CD4-positive, alpha-beta T cell treated with Interleukin-15 for 1 hour (primary cell): ENCODE results near the gene MACROD2.

Experiments used
- DNase-seq: peaks from one replicate; pipeline ENCODE4 v3.0.0-alpha.2; 2020

MACROD2 gene

DNA sequence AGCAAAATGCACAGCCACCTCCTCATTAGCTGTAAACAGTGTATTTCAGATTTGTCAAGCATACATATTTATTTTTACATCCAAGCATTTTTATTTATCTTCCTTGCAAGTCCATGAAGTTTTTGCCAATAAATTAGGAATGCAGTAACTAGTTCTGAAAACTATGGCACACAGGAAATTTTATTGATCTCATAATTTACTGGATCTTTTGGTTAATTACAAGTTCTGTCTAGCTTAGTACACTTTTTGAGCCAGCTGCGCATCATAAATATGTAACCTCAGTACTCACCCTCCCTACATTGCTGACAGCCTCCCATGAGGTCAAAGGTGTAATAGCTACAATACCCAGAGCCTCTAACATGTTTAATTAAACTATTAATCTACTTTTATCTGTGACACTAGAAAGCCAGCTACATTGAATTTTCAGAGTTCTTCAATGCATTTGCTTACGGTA is 1679.8 kb downstream of the MACROD2 start:
- no peak for DNase-seq

DNA sequence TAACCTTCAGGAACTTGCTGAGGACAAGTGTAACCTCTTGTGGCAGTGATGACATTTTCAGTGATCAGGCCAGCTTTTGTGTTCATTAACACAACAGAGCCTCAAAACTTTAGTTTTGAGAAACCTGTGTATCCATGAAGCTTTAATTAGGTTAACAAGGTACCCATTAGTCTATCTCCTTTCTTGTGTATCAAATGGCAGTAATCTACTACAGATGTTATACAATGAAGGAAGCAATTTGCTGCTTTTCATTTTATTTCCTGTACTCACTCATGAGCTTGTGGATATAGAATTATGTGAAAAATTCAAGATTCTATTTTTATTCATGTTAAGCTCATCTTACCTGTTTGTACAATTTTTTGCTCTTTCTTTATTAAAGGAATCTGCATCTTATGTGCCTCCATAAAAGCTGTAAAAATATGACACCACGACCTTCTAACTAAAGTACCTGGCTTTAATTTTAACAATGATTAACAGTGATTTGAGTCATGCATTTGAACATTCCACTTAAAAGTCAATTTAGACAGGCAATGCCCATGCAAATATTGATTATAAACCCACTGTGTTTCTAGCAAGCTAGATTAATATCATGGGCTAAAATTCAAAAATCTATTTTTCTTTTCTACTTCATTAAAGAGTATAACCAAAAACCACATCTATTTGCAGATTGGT is 1680.6 kb downstream of the MACROD2 start:
- DNase-seq: no peak

DNA sequence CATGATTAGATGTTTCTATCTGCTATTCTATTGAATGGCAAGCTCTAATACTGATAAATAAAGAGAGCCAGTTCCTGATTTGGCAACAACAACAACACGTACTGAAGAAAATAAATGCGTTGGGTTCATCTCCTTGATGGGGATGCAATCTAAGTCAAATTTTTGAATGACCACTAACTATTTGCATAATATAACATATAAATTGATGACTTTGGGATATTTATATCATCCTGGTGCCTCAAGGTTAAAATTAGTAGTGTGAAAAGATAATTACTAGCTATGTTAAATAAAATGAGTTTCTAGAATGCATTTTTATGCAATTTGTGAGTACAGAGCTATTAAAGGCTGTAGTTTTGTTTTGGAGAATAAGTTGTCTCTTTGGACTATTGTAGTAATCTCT is 1681.5 kb downstream of the MACROD2 start:
- DNase-seq: no peak

DNA sequence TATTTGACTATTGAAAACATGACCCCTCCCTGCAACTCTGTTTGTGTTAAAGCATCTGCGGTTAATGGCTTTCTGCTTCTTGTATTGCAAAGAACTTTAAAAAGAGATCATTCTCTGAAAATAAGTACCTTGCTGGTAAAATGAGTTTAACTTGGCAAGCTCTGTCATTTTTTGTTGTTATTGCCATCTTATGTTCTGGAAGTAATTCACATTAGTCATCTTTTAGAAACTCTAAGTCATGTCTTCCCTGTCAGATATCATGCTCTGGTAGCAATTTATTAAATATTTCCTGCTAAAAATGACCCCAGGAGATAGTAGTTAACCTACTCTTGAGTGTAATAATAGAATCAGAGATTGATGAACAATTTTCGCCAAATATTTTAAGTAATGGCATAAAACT is 1687.4 kb downstream of the MACROD2 start:
- DNase-seq: no peak

DNA sequence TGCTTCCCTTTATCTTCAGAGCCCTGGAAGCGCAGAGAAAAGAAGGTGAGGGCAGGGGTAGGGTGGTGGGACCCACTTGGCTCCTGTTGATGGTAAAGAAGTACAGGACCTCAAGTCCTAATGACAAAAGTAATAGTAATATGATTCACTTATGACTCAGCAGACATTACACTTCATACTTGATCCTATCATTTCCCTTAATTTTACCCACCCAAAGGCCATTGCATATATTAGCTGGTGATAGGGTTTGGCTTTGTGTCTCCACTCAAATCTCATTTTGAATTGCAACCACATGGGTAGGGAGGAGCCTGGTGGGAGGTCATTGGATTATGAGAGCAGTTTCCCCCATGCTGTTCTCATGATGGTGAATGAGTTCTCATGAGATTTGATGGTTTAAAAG is 1697.3 kb downstream of the MACROD2 start:
- DNase-seq: no peak

DNA sequence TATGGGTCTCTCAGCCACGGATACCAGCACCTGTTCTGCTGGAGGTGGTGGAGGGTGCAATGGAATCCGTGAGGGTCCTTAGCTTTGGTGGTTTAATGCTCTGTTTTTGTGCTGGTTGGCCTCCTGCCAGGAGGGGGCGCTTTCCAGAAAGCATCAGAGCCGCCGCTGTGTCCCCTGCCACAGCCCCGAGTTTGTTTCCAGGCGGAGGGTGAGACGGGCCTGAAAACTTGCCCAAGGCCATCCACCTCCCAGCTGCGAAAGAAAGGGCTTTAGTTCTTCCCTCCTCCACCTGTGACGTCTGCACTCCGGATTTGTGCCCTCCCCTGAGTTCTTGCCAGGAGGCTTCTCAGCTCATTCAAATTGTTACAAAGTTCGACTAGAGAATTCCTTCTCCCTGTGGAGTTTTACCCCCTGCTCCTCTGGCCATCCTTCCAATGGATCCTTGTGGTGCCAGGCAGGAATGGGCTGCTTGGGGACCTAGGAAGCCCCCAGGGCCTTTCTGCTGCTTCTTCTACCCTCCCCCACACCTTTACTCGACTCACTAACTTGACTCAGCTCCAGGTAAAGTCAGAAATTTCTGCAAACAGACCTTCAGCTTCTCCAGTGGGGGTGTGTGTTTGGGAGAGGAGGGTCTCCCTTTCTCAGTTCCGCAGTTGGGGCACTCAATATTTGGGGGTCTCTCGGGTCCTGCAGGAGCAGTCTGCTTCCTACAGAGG is 1704.3 kb downstream of the MACROD2 start:
- no peak for DNase-seq

DNA sequence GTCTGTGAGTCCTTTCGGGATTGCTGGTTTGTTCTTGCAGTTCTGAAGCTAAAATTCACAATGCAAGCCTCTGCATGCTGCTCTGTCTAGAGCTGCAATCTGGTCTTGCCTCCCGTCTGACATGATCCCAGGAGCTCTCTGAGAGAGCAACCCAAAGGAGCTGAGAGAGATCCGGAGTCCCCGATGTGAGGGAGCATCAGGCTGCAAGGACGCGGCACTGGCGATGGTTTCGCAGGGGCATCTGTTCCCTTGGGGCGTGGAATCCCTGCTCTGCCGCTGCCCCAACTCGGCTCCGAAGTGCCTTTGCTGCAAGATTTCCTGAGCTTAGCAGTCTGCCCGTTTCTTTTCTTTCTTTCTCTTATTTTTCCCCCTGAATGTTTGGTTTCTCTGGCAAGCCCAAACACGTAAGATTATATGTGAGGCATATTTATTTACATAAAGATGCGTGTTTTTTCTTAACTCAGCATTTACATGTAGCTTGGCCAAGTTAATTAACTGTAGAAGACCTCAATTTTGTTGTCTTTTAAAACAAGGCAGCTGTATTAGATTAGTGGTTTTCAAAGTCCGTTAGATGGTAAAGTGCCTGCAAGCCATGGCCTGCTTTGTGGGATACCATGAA is 1704.9 kb downstream of the MACROD2 start:
- no peak for DNase-seq

DNA sequence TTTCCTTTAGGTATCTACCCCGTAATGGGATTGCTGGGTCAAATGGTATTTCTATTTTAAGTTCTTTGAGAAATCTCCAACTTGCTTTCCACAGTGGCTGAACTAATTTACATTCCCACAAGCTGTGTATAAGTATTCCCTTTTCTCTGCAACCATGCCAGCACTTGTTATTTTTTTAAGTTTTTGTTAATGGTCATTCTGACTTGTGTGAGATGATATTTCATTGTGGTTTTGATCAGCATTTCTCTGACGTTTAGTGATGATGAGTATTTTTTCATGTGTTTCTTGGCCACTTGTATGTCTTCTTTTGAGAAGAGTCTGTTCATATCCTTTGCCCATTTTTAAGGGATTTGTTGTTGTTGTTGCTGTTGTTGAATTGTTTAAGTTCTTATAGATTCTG is 1706.8 kb downstream of the MACROD2 start:
- DNase-seq: no peak

DNA sequence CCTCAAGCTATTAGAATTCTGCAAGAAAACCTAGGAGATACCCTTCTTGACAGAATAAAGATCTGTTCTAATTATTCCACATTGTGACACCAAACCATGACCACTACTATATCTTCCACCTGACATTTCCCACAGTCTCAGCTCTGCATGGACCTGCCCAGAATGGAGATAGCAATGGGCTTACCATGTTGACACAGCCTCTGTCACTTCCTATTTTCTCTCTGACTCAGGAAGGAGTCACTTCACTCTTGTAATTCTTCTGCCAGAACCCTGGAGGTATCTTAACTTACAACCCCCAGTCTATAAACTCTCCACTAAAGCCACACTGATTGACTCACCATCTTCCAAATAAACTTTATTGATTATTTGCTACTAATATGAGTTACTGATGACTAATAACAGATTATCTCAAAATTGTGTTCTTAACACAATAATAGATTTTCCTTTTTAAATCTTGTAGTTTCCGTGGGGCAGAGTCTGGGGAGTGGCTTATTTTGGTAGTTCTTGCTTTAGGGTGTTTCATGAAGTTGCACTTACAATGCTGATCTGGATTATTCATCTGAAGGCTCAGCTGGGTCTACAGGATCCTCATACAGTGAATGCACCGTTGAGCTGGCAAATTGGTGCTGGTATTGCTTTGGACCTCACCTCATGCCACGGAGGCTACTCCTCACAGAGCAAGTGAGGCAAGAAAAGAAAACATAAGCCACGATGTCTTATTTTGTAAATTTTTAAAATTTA is 1708.0 kb downstream of the MACROD2 start:
- DNase-seq: no peak

DNA sequence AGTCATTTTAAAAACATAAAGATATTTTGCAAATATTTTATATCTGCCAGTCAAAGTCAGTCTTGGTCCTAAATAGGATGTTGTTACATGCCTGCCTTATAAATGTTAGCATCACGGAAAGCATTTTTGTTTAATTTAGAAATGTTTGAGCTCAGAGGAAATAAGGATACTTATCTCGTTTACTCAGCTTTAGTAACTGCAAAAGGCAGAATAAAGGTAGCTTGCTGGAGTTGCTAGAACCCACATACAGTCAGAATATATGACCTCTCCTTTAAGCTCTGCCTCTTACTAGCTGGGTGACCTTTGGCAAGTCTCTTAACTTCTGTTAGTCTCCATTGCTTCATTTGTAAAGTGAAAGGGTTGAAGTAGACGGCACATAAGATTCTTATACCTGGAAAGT is 1710.7 kb downstream of the MACROD2 start:
- DNase-seq: no peak

DNA sequence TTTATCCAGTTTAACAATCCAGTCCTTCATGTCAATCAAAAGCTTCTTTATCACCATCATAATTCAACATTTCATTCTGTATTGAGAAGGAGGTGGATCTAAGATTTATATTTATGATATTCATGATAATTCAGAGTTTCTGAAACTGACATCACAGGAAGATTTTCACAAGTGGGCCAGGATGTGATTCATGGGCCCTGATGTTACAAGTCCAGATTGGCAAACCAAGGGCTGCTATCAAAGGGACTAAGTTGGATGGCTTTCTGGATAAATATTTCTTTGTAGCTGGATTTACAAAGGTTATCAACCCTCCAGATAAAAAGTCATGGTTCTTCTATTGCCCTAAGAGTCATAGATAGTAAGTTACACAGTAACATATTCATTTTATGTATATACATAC is 1711.4 kb downstream of the MACROD2 start:
- DNase-seq: no peak

DNA sequence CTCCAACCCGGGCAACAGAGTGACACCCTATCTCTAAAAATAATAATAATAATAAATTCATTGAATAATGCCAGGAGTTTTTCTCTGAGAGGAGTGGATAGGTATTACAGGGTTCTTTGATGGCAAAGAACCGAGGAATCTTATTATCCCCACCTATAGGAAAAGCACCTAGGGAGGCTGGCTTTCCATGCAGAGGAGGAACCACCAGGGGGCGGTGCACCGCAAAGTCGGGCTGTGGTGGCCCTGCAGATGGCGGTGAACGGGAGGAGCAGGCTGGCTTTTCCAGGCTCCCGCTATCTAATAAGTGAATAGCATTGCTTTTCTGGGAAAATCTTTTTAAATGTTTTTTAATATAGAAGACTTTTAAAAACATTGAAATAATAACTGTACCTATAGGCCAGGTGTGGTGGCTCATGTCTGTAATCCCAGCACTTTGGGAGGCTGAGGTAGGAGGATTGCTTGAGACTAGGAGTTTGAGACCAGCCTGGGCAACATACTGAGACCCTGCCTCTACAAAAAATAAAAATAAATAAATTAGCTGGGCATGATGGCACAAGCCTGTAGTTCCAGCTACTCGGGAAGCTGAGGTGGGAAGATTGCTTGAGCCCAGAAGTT is 1713.8 kb downstream of the MACROD2 start:
- peak; percentile 21 for DNase-seq

DNA sequence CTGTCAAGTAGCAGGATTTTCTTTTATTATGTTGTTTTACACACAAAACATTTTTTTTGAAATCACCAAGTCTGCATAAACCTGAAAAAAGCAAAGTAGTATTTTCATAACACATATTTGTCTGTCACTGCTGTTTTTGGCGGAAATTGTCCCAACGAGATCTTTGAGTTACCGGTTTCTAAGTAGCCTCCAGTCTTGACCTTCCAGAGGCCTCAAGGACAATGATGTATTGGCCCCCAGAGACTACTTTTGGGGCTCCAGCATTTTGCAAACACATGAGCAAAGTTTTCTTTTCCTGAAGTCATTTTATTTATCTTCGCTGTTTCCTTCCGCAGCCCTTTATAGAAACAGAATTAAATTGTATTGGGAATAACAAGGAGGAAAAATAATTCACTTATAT is 1715.3 kb downstream of the MACROD2 start:
- DNase-seq: no peak

DNA sequence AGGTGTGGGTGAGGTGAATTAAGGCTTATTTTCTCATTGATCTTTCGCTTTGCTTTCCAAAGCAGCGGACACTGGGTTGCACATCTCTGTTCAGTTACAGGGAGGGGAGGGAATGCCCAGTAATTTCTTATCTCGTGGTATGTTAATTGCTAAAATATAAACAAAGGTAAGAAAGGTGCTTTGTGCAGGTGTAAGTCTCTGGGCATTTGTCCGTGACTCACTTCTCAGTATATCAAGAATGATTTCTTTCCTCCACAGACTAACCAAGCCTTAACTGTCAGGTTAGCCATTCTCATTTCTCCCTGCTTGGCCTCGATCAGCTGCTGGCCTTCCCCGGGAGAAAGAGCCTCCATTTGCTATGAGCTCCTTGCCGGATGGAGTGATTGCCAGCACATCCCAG is 1715.9 kb downstream of the MACROD2 start:
- no peak for DNase-seq

DNA sequence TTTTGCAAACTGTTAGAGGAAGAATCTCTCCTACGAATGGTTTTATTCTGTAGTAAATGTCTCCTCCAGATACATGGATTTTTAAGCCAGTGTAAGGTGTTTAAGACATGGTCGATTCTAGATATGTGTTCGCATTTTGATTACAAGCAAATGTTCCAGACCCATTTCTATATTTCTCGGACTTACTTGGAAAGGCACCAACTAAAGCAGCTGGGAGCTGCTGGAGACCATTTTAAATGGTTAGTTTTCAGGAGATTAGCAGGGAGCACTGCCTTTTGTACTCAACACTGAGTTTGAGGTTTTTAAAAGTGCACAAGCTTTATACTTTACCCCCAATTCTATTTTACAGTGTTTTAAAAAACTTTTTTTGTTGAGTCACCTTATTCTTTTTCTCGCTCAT is 1720.9 kb downstream of the MACROD2 start:
- DNase-seq: no peak

DNA sequence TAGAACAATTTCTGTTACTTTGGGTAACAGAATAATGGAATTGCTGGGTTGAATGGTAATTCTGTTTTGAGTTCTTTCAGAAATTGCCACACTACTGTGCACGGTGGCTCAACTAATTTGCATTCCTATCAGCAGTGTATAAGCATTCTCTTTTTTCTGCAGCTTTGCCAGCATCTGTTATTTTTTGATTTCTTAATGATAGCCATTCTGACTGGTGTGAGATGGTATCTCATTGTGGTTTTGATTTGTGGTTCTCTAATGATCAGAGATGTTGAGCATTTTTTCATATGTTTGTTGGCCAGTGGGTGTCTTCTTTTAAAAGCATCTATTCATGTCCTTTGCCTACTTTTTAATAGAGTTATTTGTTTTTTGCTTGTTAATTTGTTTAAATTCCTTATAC is 1731.1 kb downstream of the MACROD2 start:
- no peak for DNase-seq

DNA sequence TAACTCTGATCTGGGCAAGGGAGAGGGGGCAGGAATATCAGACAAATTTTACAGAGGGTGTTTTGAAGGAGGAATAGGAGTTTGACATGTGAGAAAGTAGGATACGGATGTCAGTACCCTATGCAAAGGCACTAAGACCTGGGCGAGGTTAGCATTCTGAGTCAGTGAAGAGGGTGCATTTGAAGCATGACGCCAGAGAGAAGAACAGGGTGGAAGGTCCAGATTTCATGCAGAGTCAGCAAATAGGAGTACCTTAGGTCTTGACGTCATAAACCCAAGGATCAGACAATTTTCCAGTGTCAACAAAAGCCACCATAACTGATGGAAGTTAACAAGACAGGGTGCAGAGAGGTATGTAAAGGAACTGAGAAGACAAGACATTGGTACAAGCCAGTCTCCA is 1738.7 kb downstream of the MACROD2 start:
- DNase-seq: no peak

DNA sequence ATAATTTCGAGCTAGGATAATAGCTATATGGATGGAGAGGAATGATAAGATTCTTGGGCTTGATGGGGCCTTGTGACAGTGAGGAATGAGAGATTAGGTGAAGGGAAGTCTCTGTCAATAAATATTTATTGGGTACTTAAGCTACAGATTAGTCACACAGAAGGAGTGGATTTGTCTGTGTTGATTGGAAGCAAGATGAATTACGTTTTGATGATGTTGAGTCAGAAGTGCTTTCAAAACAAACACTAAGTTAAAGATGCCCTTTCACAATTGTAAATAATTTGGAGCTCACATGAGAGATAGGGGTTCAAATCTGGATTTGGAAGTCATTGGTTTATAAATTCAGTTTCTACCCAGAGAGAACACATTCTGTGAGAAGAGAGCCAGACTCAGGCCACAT is 1743.7 kb downstream of the MACROD2 start:
- DNase-seq: no peak

DNA sequence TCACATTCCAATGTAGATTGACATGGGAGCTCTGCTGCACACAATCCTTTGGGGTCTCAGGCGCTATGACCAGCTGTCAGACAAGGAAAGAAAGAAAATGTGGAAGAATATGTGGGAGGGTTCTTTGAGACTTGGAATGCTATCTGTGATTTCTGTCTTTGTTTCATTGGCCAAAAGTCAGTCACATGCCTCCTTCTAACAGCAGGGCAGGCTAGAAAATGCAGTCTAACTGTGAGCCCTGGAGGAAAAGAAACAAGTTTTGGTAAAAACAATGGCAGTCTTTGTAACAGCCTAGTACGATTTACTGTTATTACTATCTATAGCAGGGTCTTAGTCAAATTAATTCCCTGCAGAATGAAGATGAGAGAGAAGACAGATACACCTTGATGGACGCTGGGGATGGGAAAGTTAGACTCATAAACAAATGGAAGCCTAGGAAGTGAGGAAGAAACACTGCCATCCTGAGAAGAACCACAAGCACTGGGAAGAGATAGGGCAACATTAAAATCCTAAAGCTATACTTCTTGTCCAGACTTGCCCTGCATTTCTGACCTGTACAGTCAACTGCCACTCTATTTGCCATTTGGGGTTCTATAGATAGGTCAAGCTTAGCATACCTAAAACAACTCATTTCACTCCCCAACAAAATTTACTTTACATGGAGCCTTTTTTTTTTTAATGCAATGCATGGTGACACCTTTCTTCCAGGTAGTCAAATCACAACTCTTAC is 1744.9 kb downstream of the MACROD2 start:
- no peak for DNase-seq

DNA sequence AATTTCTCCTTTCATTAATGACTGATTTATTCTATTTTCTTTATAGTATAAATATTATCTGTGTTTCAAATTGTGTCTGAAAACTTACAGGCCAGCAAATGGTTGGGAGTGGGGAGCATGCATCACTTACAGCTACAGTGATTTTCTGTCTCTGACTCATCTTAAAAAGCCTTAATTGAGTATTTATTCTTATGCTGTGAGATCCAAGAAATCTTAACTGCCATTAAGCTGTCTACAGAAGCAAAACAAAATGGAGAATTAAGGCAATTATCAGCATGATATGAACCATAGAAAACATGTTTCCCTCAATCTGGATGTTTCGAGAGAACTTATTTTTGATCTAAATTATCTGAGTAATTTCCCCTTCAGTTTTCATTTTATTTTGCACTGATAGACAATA is 1746.8 kb downstream of the MACROD2 start:
- no peak for DNase-seq

DNA sequence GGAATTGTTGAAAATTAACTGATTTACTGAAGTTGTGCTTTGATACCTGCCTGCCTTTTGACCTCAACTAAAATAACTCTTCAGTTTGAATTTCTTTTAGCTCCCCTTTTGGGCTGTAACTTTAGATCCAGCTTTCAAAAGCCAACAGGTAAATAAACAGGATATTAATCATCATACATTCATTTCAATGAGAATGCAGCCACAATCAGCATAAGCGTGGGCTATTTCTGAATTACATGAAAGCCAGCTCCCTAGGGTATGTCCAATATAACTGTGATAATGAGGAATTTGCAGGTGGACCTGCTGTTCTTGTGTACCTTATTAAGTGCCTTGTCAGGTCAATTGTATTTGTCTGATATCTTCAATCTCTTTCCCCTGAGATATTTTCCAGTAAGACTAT is 1747.3 kb downstream of the MACROD2 start:
- DNase-seq: no peak

DNA sequence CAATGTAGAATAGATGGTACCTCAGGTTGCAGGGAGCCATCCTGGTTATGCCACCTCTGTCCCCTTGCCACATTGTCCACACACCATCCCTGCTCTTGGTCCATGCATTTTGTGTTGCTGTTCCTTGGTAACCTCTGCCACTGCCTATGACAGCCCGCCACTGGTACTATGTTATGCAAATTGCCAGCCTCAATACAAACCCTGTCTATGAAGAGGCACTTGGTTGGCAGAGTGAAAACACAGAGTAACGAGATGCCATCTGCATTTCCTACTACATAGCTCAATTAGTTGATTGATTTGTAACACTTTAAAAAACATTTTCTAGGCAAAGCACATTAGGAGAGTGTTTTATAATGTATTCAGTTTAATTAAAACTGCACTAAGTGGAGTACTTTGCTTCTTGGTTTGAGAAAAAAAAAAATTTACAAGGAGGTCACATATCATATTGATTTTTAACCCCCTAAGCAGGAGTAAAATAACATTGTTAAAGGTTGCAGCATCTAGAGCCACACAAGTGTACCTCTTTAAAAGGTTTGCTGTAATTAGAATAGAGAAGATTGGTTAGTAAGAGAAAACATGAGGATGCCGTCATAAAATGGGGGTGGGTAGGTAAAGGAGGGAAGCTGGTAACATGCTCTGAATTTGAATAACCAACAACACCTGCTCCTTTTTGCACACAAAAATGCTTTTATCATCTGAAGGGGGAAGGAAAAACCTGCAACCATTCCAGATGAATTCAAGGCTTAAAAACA is 1760.9 kb downstream of the MACROD2 start:
- DNase-seq: no peak
